ENCODE results near the gene CCND3. TPM values are rescaled to one million over a fixed set of nuclear protein-coding genes. Genes with fewer than 3 reads are reported as not detected.

CCND3 gene
- 102 and 104 TPM in 2 replicates for total RNA-seq

GRCh38 chr6:41941280-41942066 is at the start of gene CCND3:
TSS of gene CCND3 (minus strand) at chr6:41941808. CDS start at chr6:41941649, 159 bp downstream.

GRCh38 chr6:41920921-41921711 is 20.5 kb downstream of the CCND3 start, which contains the start of the genes BYSL and MED20:
TSS of gene BYSL (plus strand) at chr6:41921499. CDS start at chr6:41921563, 64 bp downstream.
TSS of gene MED20 (minus strand) at chr6:41921139. CDS start at chr6:41921018, 121 bp downstream.

GRCh38 chr6:41895300-41896233 is 46.0 kb downstream of the CCND3 start, which contains the start of gene USP49:
TSS of gene USP49 (minus strand) at chr6:41895375. CDS start at chr6:41806983, 88,392 bp downstream.

Other genes with a start within 250 kb of the CCND3 start
- 3.7 and 7.0 TPM in 2 replicates for gene TFEB, start 206.2 kb downstream of the CCND3 start, total RNA-seq
- not detected in 2 replicates for gene PGC, start 194.4 kb downstream of the CCND3 start, total RNA-seq
- 1.9 and 2.3 TPM in 2 replicates for gene FRS3, start 161.9 kb downstream of the CCND3 start, total RNA-seq
- not detected in 2 replicates for gene PRICKLE4, start 161.0 kb downstream of the CCND3 start, total RNA-seq
- 134 and 141 TPM in 2 replicates for gene TOMM6, start 154.1 kb downstream of the CCND3 start, total RNA-seq
- gene USP49, start 46.4 kb downstream of the CCND3 start, total RNA-seq = 0.36 and 0.65 TPM in 2 replicates
- 12.2 and 12.6 TPM in 2 replicates for gene MED20, start 20.7 kb downstream of the CCND3 start, total RNA-seq
- gene BYSL, start 20.3 kb downstream of the CCND3 start, total RNA-seq = 10.8 and 20.1 TPM in 2 replicates
- gene TAF8, start 108.7 kb upstream of the CCND3 start, total RNA-seq = 6.0 and 16.0 TPM in 2 replicates
- gene C6orf132, start 200.8 kb upstream of the CCND3 start, total RNA-seq = 1.3 and 3.1 TPM in 2 replicates
- gene GUCA1A, start 231.6 kb upstream of the CCND3 start, total RNA-seq = not detected in 2 replicates

All from cardiac atrium fibroblast (primary cell).